K562 (cell line): ENCODE data around the gene NRSN2. TPM values are rescaled to one million over a fixed set of nuclear protein-coding genes. Genes with fewer than 3 reads are reported as not detected.

Experiments
- ARHGAP35 ChIP-seq: fragments of 450-650 bp; IDR thresholded peaks from 2 replicates; pipeline ENCODE4 v1.6.1; 2018; ENCODE audit not compliant: partially characterized antibody
- BRD4 ChIP-seq: fragments of 200-600 bp; sonication (generic); IDR thresholded peaks from 2 replicates; pipeline ENCODE4 v1.6.1; 2017; ENCODE audit warnings: inconsistent platforms
- HLTF ChIP-seq: fragments of 450-650 bp; IDR thresholded peaks from 2 replicates; pipeline ENCODE4 v1.6.1; 2016
- PCBP2 ChIP-seq: fragments of 200-400 bp; formaldehyde crosslinking; IDR thresholded peaks from 2 replicates; pipeline ENCODE4 v1.6.1; 2018; ENCODE audit warnings: low read length, low read depth, mild to moderate bottlenecking, moderate library complexity; ENCODE audit not compliant: poor library complexity, severe bottlenecking
- SMAD3 ChIP-seq: fragments of 450-650 bp; formaldehyde crosslinking; conservative IDR thresholded peaks from 2 replicates; pipeline ENCODE4 v1.4.0; 2020; ENCODE audit warnings: mild to moderate bottlenecking
- SMC3 ChIP-seq: conservative IDR thresholded peaks from 2 replicates; pipeline ENCODE4 v1.6.1; 2011; ENCODE audit warnings: low read depth, low read length, improper control_type of control experiment; ENCODE audit not compliant: insufficient read depth
- TEAD1 ChIP-seq, 2 experiments: fragments of 450-650 bp in 1 of 2; sonication (generic) in 1 of 2; formaldehyde crosslinking; IDR thresholded peaks; 2 replicates each; pipeline versions ENCODE4 v1.4.0 to v1.8.0; 2020 to 2022; ENCODE audit warnings: mild to moderate bottlenecking in 2 of 2, missing genetic modification reagents in 1 of 2
- TFAM ChIP-seq: fragments of 250-450 bp; sonication (Bioruptor Pico); conservative IDR thresholded peaks from 2 replicates; pipeline ENCODE4 v1.5.0; 2021; ENCODE audit warnings: mild to moderate bottlenecking, moderate library complexity
- ZNF57 ChIP-seq: fragments of 450-650 bp; formaldehyde crosslinking; IDR thresholded peaks from 2 replicates; pipeline ENCODE4 v1.4.0; 2020; ENCODE audit warnings: mild to moderate bottlenecking, moderate library complexity
- ZNF76 ChIP-seq: fragments of 250-450 bp; sonication (Bioruptor Pico); IDR thresholded peaks from 2 replicates; pipeline ENCODE4 v1.4.0; 2020; ENCODE audit warnings: mild to moderate bottlenecking, moderate library complexity, borderline replicate concordance
- polyA plus RNA-seq, 8 experiments: library from polyadenylated mRNA; depleted of rRNA in 4 of 8; stranded (reverse) in 5 of 8; unstranded in 3 of 8; fragments of >200 nt; fragmentation: Nextera tagmentation in 2 of 8; fragmentation: Illumina TruSeq in 1 of 8; extraction: Ambion mirVana in 2 of 8; extraction: Trizol in 1 of 8; gene quantifications; 2 replicates each; pipeline versions ENCODE4 v1.2.1 to v1.2.3, GENCODE V29; 2011 to 2014; ENCODE audit warnings: inconsistent platforms in 1 of 8, missing spikeins in 1 of 8
- total RNA-seq, 7 experiments: library from RNA; depleted of rRNA in 6 of 7; stranded (reverse); fragments of >200 nt in 6 of 7; fragmentation: Illumina TruSeq in 2 of 7; extraction: Trizol in 2 of 7; gene quantifications; 2 replicates each; pipeline versions ENCODE4 v1.2.1 to v1.2.3, GENCODE V29; 2011 to 2021; ENCODE audit warnings: low replicate concordance in 1 of 7
- TF ChIP-seq, protein P1 (sequence below): fragments of 450-650 bp; IDR thresholded peaks from 2 replicates; pipeline ENCODE4 v1.6.1; 2016; ENCODE audit warnings: mild to moderate bottlenecking, moderate library complexity
- TF ChIP-seq, protein P2 (sequence below): sonication (generic); IDR thresholded peaks from 2 replicates; pipeline ENCODE4 v1.6.1; 2016

The NRSN2 gene
- total and polyA plus RNA-seq, 9 of the 15 experiments (the other 6 are each of a cell fraction or from before 2014, with no cell fraction given) = 7.5 to 29.7 (median 11.1) TPM

DNA sequence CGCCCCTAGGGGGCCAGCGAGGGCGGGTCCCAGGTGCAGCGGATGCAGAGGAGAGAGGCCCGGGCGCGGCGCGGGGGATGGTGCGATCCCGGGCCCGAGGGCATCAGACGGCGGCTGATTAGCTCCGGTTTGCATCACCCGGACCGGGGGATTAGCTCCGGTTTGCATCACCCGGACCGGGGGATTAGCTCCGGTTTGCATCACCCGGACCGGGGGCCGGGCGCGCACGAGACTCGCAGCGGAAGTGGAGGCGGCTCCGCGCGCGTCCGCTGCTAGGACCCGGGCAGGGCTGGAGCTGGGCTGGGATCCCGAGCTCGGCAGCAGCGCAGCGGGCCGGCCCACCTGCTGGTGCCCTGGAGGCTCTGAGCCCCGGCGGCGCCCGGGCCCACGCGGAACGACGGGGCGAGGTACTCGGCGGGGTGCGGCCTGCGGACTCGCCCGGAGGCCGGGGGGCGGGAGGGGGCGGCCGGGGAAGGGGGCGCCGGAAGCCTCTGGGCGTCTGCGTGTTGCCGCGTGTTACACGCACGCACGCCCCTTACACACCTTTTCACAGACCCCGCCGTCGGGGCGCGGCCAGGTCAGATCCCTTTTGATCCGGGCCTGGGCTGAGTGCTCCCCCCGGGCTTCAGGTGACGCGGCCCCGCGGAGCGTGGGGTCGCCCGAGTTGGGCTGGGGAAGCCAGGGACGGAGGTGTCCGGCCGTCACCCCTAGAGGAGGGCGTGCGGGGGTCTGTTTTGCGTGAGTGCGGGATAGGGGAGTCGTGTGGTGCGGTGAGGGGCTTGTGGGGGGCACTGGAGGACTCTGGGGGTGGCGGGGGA lies 34.1 kb downstream of the NRSN2 start (continued):
- TF ChIP-seq, protein P1, sequence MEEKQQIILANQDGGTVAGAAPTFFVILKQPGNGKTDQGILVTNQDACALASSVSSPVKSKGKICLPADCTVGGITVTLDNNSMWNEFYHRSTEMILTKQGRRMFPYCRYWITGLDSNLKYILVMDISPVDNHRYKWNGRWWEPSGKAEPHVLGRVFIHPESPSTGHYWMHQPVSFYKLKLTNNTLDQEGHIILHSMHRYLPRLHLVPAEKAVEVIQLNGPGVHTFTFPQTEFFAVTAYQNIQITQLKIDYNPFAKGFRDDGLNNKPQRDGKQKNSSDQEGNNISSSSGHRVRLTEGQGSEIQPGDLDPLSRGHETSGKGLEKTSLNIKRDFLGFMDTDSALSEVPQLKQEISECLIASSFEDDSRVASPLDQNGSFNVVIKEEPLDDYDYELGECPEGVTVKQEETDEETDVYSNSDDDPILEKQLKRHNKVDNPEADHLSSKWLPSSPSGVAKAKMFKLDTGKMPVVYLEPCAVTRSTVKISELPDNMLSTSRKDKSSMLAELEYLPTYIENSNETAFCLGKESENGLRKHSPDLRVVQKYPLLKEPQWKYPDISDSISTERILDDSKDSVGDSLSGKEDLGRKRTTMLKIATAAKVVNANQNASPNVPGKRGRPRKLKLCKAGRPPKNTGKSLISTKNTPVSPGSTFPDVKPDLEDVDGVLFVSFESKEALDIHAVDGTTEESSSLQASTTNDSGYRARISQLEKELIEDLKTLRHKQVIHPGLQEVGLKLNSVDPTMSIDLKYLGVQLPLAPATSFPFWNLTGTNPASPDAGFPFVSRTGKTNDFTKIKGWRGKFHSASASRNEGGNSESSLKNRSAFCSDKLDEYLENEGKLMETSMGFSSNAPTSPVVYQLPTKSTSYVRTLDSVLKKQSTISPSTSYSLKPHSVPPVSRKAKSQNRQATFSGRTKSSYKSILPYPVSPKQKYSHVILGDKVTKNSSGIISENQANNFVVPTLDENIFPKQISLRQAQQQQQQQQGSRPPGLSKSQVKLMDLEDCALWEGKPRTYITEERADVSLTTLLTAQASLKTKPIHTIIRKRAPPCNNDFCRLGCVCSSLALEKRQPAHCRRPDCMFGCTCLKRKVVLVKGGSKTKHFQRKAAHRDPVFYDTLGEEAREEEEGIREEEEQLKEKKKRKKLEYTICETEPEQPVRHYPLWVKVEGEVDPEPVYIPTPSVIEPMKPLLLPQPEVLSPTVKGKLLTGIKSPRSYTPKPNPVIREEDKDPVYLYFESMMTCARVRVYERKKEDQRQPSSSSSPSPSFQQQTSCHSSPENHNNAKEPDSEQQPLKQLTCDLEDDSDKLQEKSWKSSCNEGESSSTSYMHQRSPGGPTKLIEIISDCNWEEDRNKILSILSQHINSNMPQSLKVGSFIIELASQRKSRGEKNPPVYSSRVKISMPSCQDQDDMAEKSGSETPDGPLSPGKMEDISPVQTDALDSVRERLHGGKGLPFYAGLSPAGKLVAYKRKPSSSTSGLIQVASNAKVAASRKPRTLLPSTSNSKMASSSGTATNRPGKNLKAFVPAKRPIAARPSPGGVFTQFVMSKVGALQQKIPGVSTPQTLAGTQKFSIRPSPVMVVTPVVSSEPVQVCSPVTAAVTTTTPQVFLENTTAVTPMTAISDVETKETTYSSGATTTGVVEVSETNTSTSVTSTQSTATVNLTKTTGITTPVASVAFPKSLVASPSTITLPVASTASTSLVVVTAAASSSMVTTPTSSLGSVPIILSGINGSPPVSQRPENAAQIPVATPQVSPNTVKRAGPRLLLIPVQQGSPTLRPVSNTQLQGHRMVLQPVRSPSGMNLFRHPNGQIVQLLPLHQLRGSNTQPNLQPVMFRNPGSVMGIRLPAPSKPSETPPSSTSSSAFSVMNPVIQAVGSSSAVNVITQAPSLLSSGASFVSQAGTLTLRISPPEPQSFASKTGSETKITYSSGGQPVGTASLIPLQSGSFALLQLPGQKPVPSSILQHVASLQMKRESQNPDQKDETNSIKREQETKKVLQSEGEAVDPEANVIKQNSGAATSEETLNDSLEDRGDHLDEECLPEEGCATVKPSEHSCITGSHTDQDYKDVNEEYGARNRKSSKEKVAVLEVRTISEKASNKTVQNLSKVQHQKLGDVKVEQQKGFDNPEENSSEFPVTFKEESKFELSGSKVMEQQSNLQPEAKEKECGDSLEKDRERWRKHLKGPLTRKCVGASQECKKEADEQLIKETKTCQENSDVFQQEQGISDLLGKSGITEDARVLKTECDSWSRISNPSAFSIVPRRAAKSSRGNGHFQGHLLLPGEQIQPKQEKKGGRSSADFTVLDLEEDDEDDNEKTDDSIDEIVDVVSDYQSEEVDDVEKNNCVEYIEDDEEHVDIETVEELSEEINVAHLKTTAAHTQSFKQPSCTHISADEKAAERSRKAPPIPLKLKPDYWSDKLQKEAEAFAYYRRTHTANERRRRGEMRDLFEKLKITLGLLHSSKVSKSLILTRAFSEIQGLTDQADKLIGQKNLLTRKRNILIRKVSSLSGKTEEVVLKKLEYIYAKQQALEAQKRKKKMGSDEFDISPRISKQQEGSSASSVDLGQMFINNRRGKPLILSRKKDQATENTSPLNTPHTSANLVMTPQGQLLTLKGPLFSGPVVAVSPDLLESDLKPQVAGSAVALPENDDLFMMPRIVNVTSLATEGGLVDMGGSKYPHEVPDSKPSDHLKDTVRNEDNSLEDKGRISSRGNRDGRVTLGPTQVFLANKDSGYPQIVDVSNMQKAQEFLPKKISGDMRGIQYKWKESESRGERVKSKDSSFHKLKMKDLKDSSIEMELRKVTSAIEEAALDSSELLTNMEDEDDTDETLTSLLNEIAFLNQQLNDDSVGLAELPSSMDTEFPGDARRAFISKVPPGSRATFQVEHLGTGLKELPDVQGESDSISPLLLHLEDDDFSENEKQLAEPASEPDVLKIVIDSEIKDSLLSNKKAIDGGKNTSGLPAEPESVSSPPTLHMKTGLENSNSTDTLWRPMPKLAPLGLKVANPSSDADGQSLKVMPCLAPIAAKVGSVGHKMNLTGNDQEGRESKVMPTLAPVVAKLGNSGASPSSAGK = no peak; the same call in 1 of the 2 replicates
- TF ChIP-seq, protein P2, sequence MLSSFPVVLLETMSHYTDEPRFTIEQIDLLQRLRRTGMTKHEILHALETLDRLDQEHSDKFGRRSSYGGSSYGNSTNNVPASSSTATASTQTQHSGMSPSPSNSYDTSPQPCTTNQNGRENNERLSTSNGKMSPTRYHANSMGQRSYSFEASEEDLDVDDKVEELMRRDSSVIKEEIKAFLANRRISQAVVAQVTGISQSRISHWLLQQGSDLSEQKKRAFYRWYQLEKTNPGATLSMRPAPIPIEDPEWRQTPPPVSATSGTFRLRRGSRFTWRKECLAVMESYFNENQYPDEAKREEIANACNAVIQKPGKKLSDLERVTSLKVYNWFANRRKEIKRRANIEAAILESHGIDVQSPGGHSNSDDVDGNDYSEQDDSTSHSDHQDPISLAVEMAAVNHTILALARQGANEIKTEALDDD = no peak
- TF ChIP-seq PCBP2 (no peak), HLTF (no peak), BRD4 (peak; percentile 58; the same call in 1 of the 2 replicates), SMAD3 (CRISPR knock-in tag) (no peak), ZNF76 (CRISPR knock-in tag) (no peak), ZNF57 (CRISPR knock-in tag) (no peak), TEAD1 (CRISPR knock-in tag; IDR thresholded peaks at IDR 0.05) (peak; percentile 52 to 73; a peak in 3 of 4 replicates), SMC3 (no peak), ARHGAP35 (no peak), TFAM (CRISPR knock-in tag) (no peak)
